HG02970 (cell line): ENCODE data around the gene TSHZ1.

ENCODE experiments used
- ATAC-seq: cut with Tn5 transposase; IDR thresholded peaks from one replicate; pipeline ENCODE4 v1.9.1; 2021; ENCODE audit warnings: mild to moderate bottlenecking, moderate library complexity, moderate number of reproducible peaks; ENCODE audit not compliant: unreplicated experiment, low FRiP score

The TSHZ1 gene

DNA sequence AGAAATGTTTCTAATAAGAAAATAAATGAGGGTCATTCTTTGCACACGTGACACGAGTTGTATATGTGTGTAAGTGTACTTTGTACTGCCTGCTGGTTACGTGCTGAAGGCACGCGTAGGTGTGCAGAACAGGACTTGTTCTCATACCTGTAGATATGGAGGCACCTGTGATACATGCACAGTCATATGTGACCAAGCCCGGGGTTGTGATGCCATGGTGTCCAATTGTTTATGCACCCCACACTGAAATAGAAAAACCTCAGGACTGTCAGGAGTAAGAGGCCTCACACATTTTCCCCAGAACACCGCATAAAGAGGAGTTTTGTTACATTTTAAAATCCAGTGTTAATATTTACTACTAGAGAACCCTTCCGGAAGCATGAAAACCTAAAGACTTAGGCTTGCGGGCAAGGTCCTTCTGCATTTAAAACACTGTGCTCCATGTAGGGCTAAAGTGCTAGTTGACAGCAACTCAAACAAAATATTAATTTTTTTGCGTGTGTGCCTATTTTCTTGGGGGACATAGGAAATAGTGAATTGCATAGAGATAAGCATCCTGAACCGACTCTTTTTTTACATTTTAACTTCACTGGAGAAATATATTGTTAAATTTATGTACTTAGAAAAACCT lies 9.3 kb downstream of the TSHZ1 start:
- ATAC-seq: no peak

DNA sequence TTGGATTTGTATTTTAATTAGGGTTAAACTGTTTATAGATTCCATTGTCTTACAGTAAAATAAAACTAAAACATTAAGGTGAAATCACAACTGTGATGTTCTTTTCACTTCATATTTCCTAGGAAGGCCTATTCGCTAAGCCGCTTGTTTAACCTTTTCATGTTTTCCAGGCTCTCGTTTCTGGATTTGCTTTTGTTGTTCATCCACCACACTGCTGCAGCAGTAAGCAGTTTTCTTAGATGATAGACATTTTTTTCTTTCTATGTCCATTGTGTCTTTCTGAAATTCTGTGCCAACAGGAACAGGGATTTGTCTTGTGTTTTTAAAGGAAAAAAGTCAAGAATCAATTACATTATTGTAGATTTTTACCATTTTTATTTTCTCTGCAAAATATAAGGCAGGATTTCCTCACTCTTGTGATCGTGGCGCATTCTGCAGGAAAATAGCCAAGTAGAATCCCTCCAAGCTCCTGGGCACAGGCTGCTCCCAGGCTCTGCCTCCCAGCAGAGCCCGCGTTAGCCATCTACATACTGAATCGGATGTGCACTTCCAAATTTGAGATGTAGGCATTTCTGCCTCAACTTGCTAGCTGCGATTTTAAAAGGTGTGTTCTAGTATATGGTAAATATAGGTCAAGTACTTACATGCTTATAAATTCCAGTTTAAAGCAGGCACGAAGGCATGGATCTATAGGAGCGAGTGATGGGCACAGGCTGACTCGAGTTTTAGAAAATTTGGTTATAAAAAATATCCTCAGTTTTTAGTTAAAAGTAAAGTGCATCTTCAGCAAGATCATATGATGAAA lies 10.2 kb downstream of the TSHZ1 start:
- ATAC-seq: no peak

DNA sequence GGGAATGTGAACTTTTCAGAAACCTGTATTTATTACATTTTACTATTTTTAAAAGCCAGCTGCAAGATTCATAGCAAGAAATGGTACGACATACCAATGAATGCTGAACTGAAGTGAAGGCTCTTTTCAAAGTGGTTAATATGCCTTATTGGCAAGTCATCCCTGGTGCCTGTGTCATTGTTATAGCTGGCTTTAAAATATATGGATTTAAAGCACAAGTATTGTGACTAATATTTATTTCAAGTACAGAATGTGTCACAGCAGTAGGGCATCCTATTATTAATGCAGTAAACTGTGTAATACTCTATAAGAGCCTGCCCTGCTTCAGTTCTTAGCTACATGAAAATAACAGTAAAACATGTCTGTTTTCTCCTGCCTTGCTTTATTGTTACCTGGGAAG lies 10.8 kb downstream of the TSHZ1 start:
- ATAC-seq: no peak

DNA sequence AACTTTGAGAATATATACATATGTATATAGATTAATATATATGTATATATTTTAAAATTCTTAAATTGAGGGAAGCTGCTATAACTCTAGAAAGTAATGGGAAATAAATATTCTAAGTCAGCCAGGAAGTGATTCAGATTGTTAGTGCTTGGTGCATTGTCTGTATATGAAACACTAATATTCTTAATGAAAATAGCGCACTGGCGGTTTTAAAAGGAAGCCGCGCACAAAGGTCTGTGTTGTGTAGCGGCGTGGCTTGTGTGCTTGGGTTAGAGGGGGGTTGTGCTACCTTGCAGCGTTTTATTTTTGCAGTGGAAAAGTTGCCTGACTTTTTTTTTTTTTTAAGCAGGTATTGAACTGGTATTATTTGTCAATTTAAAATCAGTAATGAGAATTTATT lies 11.3 kb downstream of the TSHZ1 start:
- no peak for ATAC-seq

DNA sequence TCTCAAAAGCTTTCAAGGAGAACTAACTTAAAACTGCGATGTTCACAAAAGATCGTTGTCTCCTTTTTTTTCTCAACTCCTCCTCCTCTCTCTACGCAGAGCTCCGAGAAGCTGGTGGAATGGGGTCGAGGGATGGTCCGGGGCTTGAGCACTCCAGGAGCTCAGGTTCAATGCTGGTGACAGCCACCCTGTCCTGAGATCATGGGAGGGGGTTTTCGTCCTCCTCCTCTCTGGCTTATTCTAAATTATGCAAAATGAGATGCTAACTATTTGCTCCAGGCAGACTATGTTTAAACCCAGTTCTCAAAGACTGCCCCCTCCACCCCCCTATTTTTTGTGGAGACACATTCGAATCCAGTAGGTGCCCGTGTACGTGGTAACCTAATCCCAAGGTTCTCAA lies 11.8 kb downstream of the TSHZ1 start:
- ATAC-seq: no peak

DNA sequence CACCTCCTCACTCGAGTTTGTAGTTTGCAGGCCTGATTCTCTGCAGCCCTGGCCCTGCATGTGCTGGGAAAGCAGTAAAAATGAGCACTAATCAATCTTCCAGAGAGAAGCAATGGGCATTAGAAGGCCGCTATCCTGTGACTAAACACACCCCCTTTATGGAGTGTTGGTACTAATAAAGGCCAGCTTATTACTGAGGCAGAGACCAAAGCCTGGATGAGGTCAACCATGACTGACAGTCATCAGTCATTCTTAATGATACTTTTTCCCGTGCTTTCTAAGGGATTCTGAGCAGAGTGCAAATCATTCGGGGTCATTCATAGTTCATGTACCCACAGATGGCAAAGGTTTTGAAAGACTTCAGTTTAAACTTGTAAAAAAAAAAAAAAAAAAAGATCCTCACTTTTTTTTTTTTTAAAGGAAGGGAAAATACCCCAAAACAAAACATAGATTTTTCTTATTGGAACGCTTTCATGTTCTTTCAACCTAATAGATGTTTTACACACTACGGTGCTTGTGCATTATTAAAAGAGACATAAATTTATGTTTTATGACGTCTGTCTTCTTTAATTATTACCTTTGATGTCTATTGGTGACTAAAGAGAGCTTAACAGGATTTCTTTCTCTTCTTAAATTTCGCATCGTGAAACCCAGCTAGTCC lies 13.2 kb downstream of the TSHZ1 start:
- no peak for ATAC-seq

DNA sequence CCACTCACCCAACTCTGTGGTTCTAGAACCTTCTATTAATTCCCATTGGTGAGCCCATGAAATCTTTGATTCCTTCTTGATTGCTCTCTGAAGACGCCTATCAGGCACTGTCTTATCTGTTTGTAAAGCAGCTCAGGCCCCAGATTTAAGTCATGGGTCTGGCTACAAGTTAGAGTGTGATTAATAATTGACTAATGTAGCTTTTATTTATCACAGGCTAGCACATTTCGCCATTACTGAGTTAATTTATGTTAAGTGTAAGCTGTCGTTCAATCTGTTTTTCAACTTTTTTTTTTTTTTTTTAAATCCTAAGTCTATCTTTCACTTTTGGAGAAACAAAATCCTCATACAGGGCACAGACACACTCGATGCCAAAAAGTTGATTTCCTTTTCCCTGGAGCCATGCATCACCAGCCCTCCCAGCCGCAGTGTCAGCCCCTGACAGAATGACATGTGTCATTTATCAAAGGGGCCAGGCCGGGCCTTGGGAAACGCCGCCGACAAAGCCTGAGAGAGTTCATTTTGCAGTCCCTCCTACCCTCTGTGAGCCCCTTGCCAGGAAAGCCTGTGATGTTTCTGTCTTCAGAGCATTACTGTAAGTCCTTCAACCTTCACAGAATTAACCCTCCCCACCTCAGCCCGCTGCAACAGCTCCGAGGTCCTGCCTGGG lies 15.8 kb downstream of the TSHZ1 start:
- ATAC-seq: no peak

DNA sequence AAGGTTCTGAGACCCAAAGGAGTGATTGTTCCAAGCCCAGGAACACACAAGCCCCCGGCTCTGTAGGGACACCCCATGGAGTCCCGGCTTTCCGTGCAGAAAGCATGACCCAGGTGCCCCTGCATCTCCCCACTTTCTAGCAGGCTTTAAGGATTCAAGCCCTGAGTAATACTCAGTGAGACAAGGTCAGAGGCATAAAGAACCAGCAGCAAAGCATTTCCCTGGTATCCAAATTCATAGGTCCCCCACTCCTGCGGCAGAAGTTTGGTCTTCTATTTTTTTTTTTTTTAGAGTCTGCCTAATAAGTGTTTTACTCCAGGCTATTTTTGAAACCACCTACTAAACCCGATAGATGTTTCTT lies 16.3 kb downstream of the TSHZ1 start:
- no peak for ATAC-seq

DNA sequence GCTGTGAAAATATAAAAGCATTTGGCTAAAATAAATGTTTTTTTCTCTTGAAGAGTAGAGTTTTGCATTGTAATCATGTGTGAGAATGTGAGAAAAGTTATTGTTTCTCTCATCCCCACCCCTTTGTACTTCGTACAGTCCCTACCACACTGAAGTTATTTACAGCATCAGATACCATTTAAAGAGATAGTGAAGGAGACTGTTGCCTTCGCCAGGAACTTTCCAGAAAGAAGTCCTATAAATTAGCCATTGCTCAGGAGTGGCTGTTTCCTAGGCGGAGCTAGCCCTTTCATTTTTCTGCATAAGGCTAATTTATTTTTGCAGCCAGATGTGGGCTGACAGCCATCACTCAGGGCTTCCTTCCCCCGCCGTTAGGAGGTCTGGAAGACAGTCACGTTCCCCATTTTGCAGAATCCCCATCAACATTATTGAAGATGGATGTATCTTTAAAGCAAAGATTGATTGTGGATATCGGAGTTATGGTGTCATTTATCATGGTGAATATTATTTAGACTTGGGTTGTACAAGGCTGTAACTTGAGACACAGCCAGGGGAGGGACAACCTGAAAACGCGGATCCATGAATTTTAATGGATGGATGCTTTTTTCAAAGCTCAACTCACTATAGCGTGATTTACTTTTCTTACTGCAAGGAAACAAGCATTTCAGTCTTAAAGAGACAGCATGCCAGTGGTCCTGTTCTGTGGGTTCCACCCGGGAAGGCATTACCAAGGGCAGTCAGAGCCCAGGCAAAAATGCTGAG lies 17.1 kb downstream of the TSHZ1 start:
- ATAC-seq: no peak

DNA sequence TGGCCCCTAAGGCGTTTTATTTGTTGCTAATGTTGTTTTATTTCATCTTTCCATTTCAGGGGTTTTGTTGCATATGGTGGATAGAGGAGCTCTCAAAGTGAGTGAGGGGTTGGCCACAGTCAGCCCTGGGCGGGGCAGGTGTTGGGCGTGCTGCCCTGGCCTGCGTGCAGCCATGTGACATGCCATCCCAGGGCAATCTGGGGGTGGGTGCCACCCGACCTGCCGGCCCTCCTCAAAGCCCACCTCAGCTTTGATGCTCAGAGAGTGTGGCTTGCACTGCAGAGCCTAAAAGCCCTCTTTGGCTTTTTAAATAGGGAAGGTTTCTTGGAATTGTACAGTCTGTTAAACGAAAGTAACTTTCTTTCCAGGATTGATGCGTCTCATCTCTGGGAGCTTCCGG lies 18.4 kb downstream of the TSHZ1 start:
- ATAC-seq: no peak

DNA sequence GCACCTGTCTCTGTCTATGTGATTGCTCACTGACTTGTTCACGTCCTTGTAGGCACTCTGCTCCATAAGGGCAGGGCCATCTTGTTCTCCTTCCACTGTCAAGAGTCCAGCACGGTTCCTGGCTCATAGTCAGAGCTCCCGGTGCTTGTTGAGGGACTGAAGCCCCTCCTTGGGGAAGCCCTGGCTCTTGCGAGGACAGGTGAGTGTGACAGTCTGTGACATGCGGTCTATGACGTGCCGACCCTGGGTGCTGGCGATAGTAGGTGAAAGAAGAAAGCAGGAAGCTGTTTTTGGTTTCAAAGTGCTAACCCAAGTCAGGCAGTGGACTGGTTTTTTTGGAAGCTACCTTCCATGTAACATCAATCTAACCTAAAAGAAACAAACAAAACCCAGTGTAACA lies 18.8 kb downstream of the TSHZ1 start:
- no peak for ATAC-seq

DNA sequence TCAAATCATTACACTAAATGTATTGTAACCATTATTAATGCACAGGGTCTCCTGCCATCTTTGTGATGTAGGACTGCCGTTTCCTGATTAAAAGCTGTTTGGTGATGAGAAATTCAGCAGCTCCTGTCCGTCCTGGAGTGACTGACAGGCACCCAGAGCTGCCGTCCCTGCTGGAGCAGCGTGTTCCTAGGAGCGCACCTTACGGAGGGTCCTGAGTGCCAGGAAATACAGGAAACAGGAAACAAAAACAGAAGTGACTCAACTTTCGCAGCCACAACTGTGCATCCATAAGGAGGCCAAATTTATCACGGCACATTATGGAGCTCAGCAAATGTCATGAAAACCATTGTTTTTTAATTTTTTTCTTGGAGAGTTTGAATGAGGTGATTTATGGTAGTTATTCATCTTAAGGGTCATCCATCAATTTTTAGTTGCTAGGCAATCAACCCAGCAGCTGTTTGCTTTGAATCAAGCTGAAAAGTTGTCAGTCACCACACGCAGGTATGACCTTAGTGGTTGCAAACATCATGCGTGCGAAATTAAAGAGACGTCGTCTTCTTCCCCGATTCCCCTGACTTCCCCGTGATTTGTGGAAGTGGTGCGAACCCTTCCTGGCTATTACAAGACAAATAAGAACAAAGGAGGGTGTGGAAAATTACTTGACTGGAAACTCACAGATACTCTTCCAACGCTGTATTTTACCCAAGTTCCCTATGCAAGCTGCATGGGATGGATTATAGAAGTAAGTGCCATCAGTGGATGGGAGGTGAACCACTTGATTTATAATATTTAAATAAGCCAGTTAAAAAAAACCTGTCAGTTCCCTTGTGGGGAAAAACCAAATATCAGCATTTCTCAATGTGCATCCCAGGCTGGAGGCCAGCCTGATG lies 19.8 kb downstream of the TSHZ1 start:
- ATAC-seq: no peak

DNA sequence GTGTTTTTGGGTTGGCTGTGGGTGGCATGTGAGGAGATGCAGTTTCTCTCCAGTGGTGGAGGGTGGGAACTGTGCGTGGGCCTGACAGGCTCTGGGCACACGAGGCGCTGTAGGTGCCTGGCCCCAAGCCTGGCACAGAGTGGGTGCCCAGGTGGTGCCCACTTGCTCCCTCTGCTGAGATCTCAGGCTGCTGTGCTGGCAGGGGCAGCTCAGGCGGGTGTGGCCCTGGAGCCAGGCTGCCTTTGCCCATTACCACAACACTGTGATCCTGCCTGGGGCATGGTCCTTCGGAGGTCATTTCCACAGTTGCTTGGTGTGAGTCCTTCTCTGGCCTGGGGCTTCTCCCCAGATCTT lies 20.4 kb downstream of the TSHZ1 start:
- no peak for ATAC-seq

DNA sequence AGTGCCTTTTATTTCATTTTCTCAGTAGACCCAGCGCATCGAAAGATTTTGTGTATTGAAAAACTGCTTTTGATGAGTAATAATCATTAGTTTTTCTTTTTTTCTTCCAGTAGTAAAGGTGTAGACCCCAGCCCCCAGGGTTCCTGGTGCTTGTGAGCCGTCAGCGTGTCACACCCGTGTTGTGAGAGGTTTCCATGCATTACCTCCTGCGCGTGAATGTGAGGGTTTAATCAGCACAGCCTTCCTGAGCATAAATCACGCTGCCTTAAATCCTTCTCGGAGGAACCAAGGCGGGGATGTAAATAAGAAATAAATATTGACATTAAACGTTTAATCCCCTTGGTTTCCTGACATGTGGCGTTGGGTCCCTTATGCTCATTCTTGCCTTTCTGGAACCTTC lies 24.3 kb downstream of the TSHZ1 start:
- no peak for ATAC-seq

DNA sequence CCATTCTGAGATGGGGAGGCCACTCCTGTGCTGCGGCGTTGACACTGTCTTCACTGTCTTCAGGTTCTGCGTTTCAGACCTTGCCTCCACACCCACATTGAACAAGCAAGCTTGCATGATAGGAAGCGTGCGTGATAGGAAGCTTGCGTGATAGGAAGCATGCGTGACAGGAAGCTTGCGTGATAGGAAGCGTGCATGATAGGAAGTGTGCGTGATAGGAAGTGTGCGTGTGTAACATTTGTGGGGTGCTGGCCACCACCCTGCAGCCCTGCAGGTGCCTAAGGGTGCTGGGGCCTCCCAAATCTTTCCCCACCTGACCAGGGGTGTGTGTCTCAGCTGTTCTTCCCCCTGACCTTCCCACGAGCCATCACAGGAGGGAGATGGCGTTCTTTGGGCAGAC lies 25.3 kb downstream of the TSHZ1 start:
- ATAC-seq: no peak

DNA sequence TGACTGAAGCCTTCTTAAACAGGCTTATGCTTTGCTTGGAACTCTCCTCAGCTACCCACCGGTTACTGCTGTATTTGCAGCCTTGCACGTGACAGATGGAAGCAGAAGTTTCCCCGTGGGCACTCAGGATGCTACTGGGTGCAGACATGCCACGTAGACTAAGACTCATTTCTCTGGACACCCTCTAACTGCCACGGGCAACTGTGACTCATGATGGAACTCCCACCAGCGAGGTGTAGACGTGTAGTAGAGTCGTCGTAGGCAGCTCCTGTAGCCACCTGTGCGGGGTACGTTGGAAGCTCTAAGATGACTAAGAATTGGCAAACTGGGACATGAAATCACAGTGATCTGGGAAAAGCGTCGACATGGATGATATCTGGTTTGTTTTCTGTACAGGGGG lies 27.5 kb downstream of the TSHZ1 start:
- ATAC-seq: no peak

DNA sequence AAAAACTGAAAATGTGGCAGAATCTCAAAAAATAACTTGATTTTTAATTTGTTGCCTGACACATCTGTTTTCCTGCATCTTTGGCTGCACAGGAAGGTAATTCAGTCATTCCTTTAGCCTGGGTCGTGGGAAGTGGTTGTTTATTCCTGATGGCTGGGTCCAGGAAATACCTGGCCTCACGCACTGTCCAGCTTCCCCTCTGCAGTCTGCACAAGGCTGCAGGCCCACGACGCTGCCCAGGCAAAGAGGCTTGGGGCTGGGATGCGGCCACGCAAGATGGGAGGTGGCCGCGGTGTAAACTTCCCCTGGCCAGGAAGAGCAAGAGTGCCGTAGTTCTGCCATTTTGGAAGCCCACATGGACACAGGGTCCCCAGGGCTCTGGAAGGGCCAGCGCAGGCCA lies 28.2 kb downstream of the TSHZ1 start:
- no peak for ATAC-seq

DNA sequence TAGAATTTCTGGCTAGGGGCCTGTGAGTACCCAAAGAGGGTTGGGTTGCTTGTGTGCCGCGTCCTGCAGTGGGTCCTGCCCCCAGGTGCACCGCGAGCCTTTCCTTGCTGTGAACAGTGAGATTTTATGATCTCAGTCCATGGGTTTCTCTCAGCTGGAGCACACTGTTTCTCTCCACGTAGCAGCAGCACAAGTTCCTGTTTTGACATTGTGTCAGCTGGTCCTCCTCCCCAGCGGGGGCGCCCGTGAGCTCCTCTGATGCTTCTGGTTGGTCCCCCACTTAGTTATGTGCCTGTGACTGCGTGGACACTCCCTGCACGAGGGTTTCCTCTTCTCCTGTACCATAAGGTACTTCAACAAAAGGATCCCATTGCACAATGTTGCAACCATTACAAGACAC lies 29.8 kb downstream of the TSHZ1 start:
- ATAC-seq: no peak

DNA sequence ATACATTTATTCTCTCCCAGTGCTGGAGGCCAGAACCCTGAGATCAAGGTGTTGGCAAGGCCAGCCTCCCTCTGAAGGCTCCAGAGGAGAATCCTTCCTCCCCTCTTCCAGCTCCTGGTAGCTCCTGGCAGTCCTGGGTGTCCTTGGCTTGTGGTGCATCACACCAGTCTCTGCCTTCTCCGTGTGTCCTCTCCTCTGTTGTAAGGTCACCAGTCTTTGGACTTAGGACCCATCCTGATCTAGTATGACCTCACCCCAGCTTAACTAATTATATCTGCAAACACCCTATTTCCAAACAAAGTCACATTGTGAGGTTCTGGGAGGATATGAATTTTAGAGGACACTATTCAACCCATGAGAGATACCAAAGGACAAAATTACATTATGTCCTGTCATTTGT lies 31.1 kb downstream of the TSHZ1 start:
- no peak for ATAC-seq
